Esophagus muscularis mucosa (tissue), 4 donors: ENCODE data around the gene PEA15. TPM values are rescaled to one million over a fixed set of nuclear protein-coding genes. Genes with fewer than 3 reads are reported as not detected.

Experiments
- DNase-seq: peaks from one replicate; pipeline ENCODE4 v3.0.0-alpha.2; 2017; ENCODE audit errors: extremely low spot score
- H3K27ac ChIP-seq, 4 donors: fragments of 200-600 bp; sonication (generic); replicated peaks in 1 of 4; 1 replicate in 3 of 4; 2 replicates in 1 of 4; pipeline ENCODE4 v1.5.1; 2016 to 2019; ENCODE audit warnings: mild to moderate bottlenecking in 1 of 4
- H3K27me3 ChIP-seq, 4 donors: fragments of 200-600 bp; sonication (generic); one replicate each; pipeline versions ENCODE4 v1.5.1 to v1.6.0; 2016 to 2019
- H3K36me3 ChIP-seq, 4 donors: fragments of 200-600 bp; sonication (generic); one replicate each; pipeline ENCODE4 v1.5.1; 2016 to 2019
- H3K4me1 ChIP-seq, 4 donors: fragments of 200-600 bp; sonication (generic); one replicate each; pipeline ENCODE4 v1.5.1; 2016 to 2019
- H3K4me3 ChIP-seq, 4 donors: fragments of 200-600 bp; sonication (generic); 1 replicate in 2 of 4; 2 replicates in 2 of 4; pipeline ENCODE4 v1.5.1; 2016 to 2019; ENCODE audit warnings: mild to moderate bottlenecking in 4 of 4, moderate library complexity in 1 of 4
- H3K9me3 ChIP-seq, 4 donors: fragments of 200-600 bp; sonication (generic); 1 replicate in 3 of 4; 2 replicates in 1 of 4; pipeline ENCODE4 v1.5.1; 2016 to 2019
- EP300 ChIP-seq: sonication (generic); formaldehyde crosslinking; IDR thresholded peaks from one replicate; pipeline ENCODE4 v1.6.1; 2017; ENCODE audit warnings: antibody characterized with exemption
- POLR2A ChIP-seq: fragments of 450-650 bp; IDR thresholded peaks from one replicate; pipeline ENCODE4 v1.6.1; 2017; ENCODE audit warnings: antibody characterized with exemption, moderate library complexity, mild to moderate bottlenecking, low read depth
- POLR2AphosphoS5 ChIP-seq, 2 donors: sonication (generic); formaldehyde crosslinking; IDR thresholded peaks; one replicate each; pipeline ENCODE4 v1.6.1; 2017; ENCODE audit warnings: antibody characterized with exemption in 2 of 2
- WGBS: methylation state at CpG from one replicate; pipeline ENCODE4 v1.1.5; 2018; 5-methylcytosine and 5-hydroxymethylcytosine counted together
- intact Hi-C: fragments of 100-400 bp; cut with DNase I; formaldehyde crosslinking; loops from one replicate; pipeline ENCODE4 v1.15.1; 2023
- total RNA-seq, 4 donors: library from RNA; depleted of rRNA; stranded (reverse); fragments of >200 nt; gene quantifications; one replicate each; pipeline versions ENCODE4 v1.1.0 to v1.2.1, GENCODE V29; 2016
- TF ChIP-seq, protein P1 (sequence below), 3 experiments: fragments of 200-600 bp in 2 of 3; fragments of 450-650 bp in 1 of 3; sonication (generic) in 2 of 3; IDR thresholded peaks; one replicate each; pipeline ENCODE4 v1.5.1; 2017 to 2019; ENCODE audit warnings: antibody characterized with exemption in 3 of 3, mild to moderate bottlenecking in 2 of 3, moderate library complexity in 1 of 3

Gene PEA15
- total RNA-seq, 4 donors from 2014 or later = 161 to 286 (median 239) TPM

DNA sequence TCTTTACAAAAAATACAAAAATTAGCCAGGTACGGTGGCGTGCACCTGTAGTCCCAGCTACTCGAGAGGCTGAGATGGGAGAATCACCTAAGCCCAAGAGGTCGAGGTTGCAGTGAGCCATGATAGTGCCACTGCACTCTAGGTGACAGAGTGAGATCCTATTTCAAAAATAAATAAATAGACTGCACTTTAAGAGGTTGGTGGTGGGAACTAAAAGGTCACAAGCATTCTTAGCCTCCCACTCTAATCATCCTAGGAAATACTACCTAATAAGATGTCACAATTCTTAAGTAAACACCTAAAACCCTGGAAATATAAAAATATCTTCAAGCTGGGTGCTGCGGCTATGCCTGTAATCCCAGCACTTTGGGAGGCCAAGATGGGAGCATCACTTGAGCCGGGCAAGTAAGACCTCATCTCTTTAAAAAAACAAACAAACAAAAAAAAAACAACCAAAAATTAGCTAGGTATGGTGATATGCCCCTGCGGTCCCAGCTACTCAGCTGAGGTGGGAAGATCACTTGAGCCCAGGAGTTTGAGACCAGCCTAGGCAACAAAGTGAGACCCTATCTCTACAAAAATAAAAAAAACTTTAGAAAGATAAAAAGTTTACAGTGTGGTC lies 53.1 kb downstream of the PEA15 start:
- H3K4me1 ChIP-seq = peaks cover 45 to 70% (median 67%) of the 10 kb centered on the region in 4 donors
- peak overlapping the region in 1 of 4 donors; percentile 8 for H3K27ac ChIP-seq
- no peak overlapping the region for H3K4me3 ChIP-seq
- WGBS = 88% methylated on average over 7 of the region's 7 CpGs
- intact Hi-C loops = no loop called here
- H3K36me3 ChIP-seq = peaks cover 0 to 17% (median 2%) of the 10 kb centered on the region in 4 donors
- no peaks in the 10 kb centered on the region for H3K27me3 ChIP-seq
- no peak for DNase-seq
- H3K9me3 ChIP-seq = no peaks in the 10 kb centered on the region
- no peak for TF ChIP-seq POLR2A
- no peak for TF ChIP-seq POLR2AphosphoS5 (IDR thresholded peaks at IDR 0.05)
- TF ChIP-seq, protein P1, sequence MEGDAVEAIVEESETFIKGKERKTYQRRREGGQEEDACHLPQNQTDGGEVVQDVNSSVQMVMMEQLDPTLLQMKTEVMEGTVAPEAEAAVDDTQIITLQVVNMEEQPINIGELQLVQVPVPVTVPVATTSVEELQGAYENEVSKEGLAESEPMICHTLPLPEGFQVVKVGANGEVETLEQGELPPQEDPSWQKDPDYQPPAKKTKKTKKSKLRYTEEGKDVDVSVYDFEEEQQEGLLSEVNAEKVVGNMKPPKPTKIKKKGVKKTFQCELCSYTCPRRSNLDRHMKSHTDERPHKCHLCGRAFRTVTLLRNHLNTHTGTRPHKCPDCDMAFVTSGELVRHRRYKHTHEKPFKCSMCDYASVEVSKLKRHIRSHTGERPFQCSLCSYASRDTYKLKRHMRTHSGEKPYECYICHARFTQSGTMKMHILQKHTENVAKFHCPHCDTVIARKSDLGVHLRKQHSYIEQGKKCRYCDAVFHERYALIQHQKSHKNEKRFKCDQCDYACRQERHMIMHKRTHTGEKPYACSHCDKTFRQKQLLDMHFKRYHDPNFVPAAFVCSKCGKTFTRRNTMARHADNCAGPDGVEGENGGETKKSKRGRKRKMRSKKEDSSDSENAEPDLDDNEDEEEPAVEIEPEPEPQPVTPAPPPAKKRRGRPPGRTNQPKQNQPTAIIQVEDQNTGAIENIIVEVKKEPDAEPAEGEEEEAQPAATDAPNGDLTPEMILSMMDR (IDR thresholded peaks at IDR 0.05) = no peak
- TF ChIP-seq EP300 = no peak

DNA sequence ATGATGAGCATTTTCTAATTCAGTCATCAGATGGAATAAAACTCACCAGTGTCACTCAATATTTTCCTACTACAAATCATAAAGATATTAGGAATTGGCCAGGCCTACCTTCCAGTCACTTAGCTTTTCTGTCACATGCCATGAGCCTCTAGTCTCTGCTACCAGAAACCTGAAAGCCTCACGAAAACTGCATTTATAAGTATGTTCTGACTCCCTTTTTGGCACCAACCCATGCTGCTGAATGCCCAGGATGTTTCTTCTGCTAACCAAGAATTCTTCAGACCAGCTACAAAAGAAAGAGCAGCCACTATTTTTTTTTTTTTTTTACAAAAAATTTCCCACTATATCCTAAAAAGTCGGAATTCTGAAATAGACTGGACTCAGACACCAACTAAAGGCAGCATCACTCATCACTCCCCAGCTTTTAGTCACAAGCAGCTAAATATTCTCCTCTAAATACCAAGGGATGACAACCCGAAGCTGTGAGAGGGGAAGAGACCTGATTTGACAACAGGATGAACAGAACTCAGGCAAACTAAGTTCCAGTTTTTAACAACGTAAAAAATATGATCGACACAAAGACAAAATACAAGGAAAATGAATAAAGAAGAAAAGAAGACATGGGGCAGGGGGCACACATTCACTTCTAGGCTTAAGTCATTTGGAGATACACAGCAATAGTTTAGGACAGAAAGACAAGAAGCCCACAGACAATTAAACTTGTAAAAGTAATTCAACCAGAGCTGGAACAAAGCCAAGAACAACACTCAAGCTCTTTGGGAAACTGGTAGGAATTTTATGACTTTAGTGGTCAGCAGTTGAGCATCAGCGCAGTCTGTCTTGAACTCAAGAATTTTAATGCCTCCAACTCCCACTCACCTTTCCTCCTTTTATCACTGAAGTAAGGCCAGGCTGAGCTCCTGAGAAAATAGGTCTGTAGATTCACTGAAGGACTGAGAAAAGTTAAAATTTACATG lies 55.5 kb downstream of the PEA15 start:
- Histone ChIP-seq H3K27me3 (no peaks in the 10 kb centered on the region), H3K9me3 (no peaks in the 10 kb centered on the region), H3K36me3 (no peaks in the 10 kb centered on the region), H3K4me3 (peak overlapping the region; percentile 81 to 99 (median 86)), H3K4me1 (peaks cover 41 to 62% (median 62%) of the 10 kb centered on the region in 4 donors), H3K27ac (peak overlapping the region; percentile 96 to 99 (median 98))
- DNase-seq = no peak
- intact Hi-C loops = no loop called here
- WGBS = 29% methylated on average over 6 of the region's 6 CpGs
- no peak for TF ChIP-seq POLR2A
- no peak for TF ChIP-seq EP300
- TF ChIP-seq POLR2AphosphoS5 (IDR thresholded peaks at IDR 0.05) = no peak
- TF ChIP-seq, protein P1 (IDR thresholded peaks at IDR 0.05) = no peak

DNA sequence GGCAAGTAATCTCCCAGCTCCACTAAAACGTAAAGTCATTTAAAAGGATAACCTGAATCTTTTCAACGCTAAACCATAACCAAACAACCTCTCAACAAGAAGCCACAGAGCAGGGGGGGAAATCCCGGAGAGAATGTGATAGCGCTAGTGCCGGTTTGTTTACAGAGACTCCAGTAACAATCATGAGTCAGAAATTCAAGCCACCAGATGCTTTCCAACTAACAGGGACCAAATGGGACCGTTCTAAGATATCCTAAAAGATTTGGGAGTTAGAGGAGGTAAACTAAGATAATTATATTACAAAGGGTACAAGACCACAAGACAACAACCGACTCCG lies 56.3 kb downstream of the PEA15 start:
- Histone ChIP-seq H3K36me3 (no peaks in the 10 kb centered on the region), H3K4me1 (peaks cover 34 to 54% (median 54%) of the 10 kb centered on the region in 4 donors), H3K9me3 (no peaks in the 10 kb centered on the region), H3K27ac (peak overlapping the region; percentile 96 to 99 (median 98)), H3K27me3 (no peaks in the 10 kb centered on the region), H3K4me3 (peak overlapping the region; percentile 81 to 99 (median 86))
- intact Hi-C loops = no loop called here
- no peak for DNase-seq
- 1% methylated on average over 8 of the region's 8 CpGs for WGBS
- TF ChIP-seq, protein P1 (IDR thresholded peaks at IDR 0.05) = no peak
- TF ChIP-seq POLR2A = no peak
- TF ChIP-seq POLR2AphosphoS5 (IDR thresholded peaks at IDR 0.05) = no peak
- no peak for TF ChIP-seq EP300

DNA sequence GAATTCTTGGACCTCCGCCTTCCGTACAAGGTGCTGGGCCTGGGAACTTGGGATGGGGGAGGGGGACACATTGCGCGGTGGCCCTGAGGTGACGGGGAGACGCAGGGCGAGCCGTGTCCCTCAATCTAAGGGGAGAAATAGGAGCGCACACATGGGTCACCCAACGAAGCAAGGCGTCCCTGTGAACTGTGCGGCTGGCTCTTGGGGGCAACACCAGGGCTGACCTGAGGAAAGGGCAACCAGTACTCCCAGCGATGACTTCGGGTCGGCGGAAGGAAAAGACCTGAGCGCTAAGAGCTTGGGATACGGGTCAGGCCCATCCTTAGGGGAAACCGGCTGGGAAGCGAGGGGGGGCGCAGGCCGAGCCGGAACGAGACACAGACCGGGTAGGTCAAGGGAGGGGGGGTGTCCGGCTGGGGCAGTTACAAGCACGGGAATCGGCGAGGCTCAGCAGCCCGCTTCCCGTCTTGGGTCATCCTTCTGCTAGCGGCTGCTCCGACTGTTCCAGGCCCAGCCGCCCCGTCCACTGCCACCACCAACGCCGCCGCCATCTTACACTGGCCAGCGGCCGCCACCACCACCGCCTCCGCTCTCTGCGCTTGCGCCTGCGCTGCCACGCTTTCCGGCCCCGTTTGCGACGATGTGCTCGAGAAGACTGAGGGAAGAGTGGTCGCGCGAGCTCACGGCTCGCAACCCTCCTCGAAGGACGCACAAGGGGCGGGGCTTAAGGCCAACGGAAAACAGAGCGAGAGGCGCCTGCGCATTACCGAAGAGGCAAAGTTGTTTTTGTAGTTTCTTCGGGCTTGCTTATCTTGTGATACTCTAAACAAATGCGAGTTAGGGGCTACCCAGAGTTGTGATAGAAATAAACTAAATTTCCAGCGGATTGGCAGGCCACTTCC lies 57.0 kb downstream of the PEA15 start, which contains the start of gene DCAF8:
Gene DCAF8, minus strand, starts transcription at position 657 of the 902 bp plus-strand sequence. CDS start 18,541 bp downstream, outside the sequence.
- H3K36me3 ChIP-seq = no peaks in the 10 kb centered on the region
- H3K4me1 ChIP-seq = peaks cover 29 to 48% (median 47%) of the 10 kb centered on the region in 4 donors
- no peaks in the 10 kb centered on the region for H3K9me3 ChIP-seq
- 0% methylated on average over 20 of the region's 67 CpGs for WGBS
- peak within 1 kb of the TSS; percentile 81 to 99 (median 86) for H3K4me3 ChIP-seq
- no peaks in the 10 kb centered on the region for H3K27me3 ChIP-seq
- TF ChIP-seq POLR2AphosphoS5 (IDR thresholded peaks at IDR 0.05) = peak; percentile 98 to 100
- TF ChIP-seq POLR2A = peak; percentile 94
- no peak for TF ChIP-seq EP300
- TF ChIP-seq, protein P1 (IDR thresholded peaks at IDR 0.05) = peak in 1 of 3 experiments; percentile 33
- DNase-seq = peak; percentile 99
- intact Hi-C loops = no loop called here
- H3K27ac ChIP-seq = peak within 1 kb of the TSS; percentile 96 to 99 (median 98)
